COLO829 (cell line): ENCODE measurements around the gene ZNF561.
A peak's percentile ranks its signal among the peaks of the same experiment; 100 is the strongest.
"Not testable (repeated sequence)": the region's sequence is repeated elsewhere in the genome, so short reads cannot be mapped to it uniquely, and the experiment has no call there.

ENCODE experiments used
- DNase-seq: peaks from one replicate; pipeline ENCODE4 v3.0.0; 2012; ENCODE audit warnings: low spot score

ZNF561 gene

GRCh38 chr19:9621156-9622037 is at the start of gene ZNF561:
ZNF561 (minus strand) TSS chr19:9621232; CDS start chr19:9619456, 1,776 bp downstream.
- DNase-seq, result peak; percentile 68

GRCh38 chr19:9668544-9668943 is 47.5 kb upstream of the ZNF561 start:
- no peak for DNase-seq

GRCh38 chr19:9667898-9668297 is 46.9 kb upstream of the ZNF561 start:
- no peak for DNase-seq

GRCh38 chr19:9658769-9659168 is 37.7 kb upstream of the ZNF561 start:
- DNase-seq, result no peak

GRCh38 chr19:9653066-9653555 is 32.1 kb upstream of the ZNF561 start:
- not testable (repeated sequence) for DNase-seq

- DNase-seq, result not testable (repeated sequence)
Observed at GRCh38 chr19:9651464-9651863, 30.4 kb upstream of the ZNF561 start.

- DNase-seq, result no peak
Observed at GRCh38 chr19:9650345-9650744, 29.3 kb upstream of the ZNF561 start.

GRCh38 chr19:9645472-9645871 is 24.4 kb upstream of the ZNF561 start:
- DNase-seq, result no peak

GRCh38 chr19:9644472-9644871 is 23.4 kb upstream of the ZNF561 start:
- DNase-seq, result no peak

- DNase-seq, result no peak
Observed at GRCh38 chr19:9641810-9642209, 20.8 kb upstream of the ZNF561 start.

- no peak for DNase-seq
Observed at GRCh38 chr19:9640956-9641355, 19.9 kb upstream of the ZNF561 start.

- DNase-seq, result no peak
Observed at GRCh38 chr19:9636018-9636417, 15.0 kb upstream of the ZNF561 start.

- DNase-seq, result no peak
Observed at GRCh38 chr19:9627856-9628255, 6.8 kb upstream of the ZNF561 start.

GRCh38 chr19:9622531-9622930 is 1.5 kb upstream of the ZNF561 start:
- DNase-seq, result no peak

GRCh38 chr19:9620842-9621155 is 233 bp downstream of the ZNF561 start:
- no peak for DNase-seq

- DNase-seq, result no peak
Observed at GRCh38 chr19:9615844-9616243, 5.2 kb downstream of the ZNF561 start.

- no peak for DNase-seq
Observed at GRCh38 chr19:9610484-9611113, 10.4 kb downstream of the ZNF561 start.

GRCh38 chr19:9608912-9609311 is 12.1 kb downstream of the ZNF561 start:
- DNase-seq, result no peak

- no peak for DNase-seq
Observed at GRCh38 chr19:9597027-9597426, 24.0 kb downstream of the ZNF561 start.

- peak; percentile 25 for DNase-seq
Observed at GRCh38 chr19:9586764-9587163, 34.3 kb downstream of the ZNF561 start.

GRCh38 chr19:9584073-9584833 is 36.8 kb downstream of the ZNF561 start, which contains the start of gene ZNF121:
ZNF121 (minus strand) TSS chr19:9584504; CDS start chr19:9568097, 16,407 bp downstream.
- DNase-seq, result peak; percentile 63

GRCh38 chr19:9582081-9582725 is 38.8 kb downstream of the ZNF561 start:
- DNase-seq, result not testable (repeated sequence)
